COLO668 (cell line): ENCODE results near the gene SDK2.
A peak's percentile ranks its signal among the peaks of the same experiment; 100 is the strongest.
"Not testable (repeated sequence)": the region's sequence is repeated elsewhere in the genome, so short reads cannot be mapped to it uniquely, and the experiment has no call there.

Experiments used
- DNase-seq: peaks from one replicate; lab custom pipeline; 2025; ENCODE audit not compliant: unreplicated experiment; lab: John Stamatoyannopoulos, UW

Gene SDK2

GRCh38 chr17:73313526-73314127, 330.6 kb downstream of the SDK2 start:
- DNase-seq, result no peak

DNA sequence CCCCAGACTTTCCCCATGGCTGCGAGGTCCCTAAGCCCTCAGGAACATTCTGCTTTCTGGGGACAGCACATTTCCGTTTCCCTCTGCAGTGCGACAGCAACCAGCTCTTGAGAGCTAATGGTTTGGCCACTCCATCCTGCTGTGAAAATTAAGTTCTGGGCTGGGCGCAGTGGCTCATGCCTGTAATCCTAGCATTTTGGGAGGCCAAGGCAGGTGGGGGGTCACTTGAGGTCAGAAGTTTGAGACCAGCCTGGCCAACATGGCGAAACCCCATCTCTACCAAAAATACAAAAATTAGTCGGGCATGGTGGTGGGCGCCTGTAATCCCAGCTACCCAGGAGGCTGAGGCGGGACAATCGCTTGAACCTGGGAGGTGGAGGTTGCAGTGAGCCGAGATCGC, 331.4 kb downstream of the SDK2 start:
- not testable (repeated sequence) for DNase-seq

DNA sequence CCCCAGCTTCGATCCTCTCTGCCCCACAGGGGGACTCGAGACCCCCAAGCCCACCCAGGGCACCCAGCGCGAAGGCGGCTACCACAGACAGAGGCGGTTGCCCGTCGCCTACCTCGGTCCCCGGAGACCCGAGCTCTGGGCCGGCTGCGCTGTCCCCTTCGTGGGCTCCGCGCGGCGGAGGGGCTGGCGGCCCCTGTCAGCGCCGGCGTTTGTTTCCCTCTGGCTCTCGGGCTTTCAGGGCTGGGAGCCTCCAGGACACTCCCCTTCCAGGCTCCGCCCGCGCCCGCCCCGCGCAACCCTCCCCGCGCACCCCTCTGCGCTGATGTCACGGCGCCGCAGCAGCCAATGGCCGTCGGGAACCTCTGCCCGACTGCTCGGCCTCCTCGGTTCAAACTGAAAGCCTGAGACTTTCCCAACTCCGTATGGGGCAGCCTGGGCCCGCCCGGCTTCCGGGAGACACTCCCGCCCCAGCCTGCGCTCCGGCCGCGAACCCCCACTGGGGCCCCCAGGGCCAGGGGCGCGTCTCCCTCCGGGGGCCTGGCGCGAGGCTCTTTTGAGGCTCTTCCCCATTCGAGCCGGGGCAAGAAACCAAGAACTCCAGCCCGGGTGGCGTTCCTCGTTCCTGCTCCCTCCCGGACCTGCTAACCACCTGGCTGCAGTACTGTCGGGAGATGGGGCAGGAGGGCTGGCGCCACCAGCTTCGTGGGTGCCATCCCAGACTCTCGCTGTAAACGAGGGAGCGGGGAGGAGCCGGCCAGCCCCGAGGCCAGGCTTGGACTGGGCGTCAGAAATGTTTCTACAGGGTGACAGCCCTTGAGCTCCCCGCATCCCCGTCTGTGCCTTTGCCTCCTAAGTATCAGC, 332.2 kb downstream of the SDK2 start, which contains the start of gene CDC42EP4:
Gene CDC42EP4 (minus strand): TSS at position 221 of the 861 bp plus-strand sequence. CDS start 25,501 bp downstream, outside the sequence.
- DNase-seq, result peak; percentile 85

- peak; percentile 48 for DNase-seq
Observed at GRCh38 chr17:73311428-73311780, 332.8 kb downstream of the SDK2 start.

GRCh38 chr17:73309727-73310596, 334.3 kb downstream of the SDK2 start:
- no peak for DNase-seq

DNA sequence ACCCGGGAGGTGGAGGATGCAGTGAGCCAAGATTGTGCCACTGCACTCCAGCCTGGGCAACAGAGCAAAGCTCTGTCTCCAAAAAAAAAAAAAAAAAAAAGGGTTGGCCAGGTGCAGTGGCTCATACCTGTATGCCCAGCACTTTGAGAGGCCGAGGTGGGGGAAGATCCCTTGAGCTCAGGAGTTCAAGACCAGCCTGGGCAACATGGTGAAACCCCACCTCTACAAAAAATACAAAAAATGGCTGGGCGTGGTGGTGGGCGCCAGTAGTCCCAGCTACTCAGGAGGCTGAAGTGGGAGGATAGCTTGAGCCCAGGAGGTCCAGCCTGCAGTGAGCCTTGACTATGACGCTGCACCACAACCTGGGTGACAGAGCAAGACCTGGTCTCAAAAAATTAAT, 335.3 kb downstream of the SDK2 start:
- not testable (repeated sequence) for DNase-seq

- DNase-seq, result no peak
Observed at GRCh38 chr17:73308017-73308823, 336.0 kb downstream of the SDK2 start.

GRCh38 chr17:73307130-73307529, 337.1 kb downstream of the SDK2 start:
- DNase-seq, result no peak

- no peak for DNase-seq
Observed at GRCh38 chr17:73305845-73306836, 338.1 kb downstream of the SDK2 start.

GRCh38 chr17:73304971-73305812, 339.1 kb downstream of the SDK2 start:
- DNase-seq, result peak; percentile 51

GRCh38 chr17:73304438-73304837, 339.8 kb downstream of the SDK2 start:
- DNase-seq, result no peak

- DNase-seq, result no peak
Observed at GRCh38 chr17:73302189-73302588, 342.1 kb downstream of the SDK2 start.

DNA sequence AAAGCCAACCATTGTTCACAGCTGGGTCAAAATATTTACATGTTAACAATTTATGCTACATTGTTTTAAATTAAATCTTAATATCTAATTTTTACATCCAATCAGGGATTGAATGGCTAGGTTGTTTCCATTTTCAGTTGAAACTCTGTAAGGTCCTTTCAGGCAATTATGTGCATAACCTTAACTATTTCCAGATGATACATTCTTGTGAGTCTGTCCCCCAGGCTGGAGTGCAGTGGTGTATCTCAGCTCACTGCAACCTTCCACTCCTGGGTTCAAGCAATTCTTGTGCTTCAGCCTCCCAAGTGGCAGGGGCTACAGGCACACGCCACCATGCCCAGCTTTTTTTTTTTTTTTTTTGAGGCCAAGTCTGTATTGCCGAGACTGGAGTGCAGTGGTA, 342.9 kb downstream of the SDK2 start:
- DNase-seq, result no peak

DNA sequence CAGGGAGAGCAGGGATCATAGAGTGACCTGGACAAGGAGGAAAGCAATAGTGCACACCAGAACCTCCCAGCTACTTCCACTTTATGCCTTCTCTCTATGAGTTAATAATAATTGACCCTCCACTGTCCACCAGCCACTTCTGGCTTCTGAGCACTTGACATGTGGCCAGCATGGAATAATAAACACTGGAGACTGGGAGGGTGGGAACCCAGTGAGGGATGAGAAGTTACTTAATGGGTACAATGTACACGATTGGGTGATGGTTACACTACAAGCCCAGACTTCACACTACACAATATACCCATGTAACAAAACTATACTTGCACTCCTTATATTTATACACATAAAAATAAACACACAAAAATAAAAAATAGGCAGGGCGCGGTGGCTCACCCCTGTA, 343.9 kb downstream of the SDK2 start:
- no peak for DNase-seq

DNA sequence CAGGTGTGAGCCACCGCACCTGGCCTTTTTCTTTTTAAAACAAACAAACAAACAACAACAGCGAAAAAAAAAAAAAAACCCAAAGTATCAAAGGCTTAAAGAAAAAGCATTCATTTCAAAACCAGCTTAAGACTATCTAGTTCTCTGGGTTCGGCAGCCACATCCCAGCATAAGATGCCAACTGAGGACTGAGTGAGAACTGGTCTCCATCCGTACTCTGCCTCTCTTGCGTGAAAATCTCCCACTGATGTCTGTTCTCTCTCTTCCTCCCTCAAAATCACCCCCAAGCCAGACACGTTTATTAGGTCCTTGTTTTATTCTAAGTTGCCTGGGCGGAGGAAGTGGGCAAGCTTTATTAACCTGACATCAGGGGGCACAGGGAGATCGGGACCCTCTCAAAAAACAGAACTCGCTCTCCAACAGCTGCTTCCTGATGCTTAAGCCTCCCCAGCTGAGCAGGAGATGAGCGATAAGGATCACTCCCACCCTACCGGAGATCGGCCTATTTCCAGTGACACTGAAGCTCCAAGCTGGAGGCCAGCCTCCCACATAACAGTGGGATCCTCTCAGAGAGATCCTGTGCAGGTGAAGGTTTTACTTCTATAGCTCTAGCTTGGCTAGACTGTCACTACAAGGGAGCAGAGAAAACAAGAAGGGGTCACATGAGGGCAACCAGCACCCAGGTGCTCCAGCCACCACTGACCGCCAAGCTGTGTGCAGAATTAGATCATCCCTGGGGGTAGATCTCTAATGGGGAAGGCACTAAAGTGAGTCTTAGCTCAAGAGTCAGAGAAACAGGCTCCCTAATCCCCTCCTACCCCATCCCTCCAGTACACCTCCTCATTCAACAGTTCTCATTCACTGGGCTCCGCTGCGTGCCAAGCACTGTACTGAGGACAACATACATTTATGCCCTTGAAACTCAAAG, 346.0 kb downstream of the SDK2 start:
- no peak for DNase-seq

- DNase-seq, result no peak
Observed at GRCh38 chr17:73293480-73293911, 350.7 kb downstream of the SDK2 start.

GRCh38 chr17:73293031-73293430, 351.2 kb downstream of the SDK2 start:
- no peak for DNase-seq
